Common myeloid progenitor, CD34-positive (primary cell): ENCODE data around the gene EBF3.

Experiments used
- CTCF ChIA-PET: fragments of 350-600 bp; sonication (Branson Sonifier 250); formaldehyde crosslinking; loops from one replicate; lab custom pipeline; 2021; ENCODE audit warnings: antibody characterized with exemption; lab: Charles Lee
- POLR2A ChIA-PET: fragments of 350-600 bp; sonication (Branson Sonifier 250); formaldehyde crosslinking; loops from one replicate; lab custom pipeline; 2021; ENCODE audit warnings: antibody characterized with exemption; lab: Charles Lee
- DNase-seq, 3 donors: peaks; one replicate each; pipeline versions ENCODE4 v3.0.0 to v3.0.0-alpha.2; 2013
- H3K27ac ChIP-seq, 2 experiments: 1 replicate in 1 of 2; 2 replicates in 1 of 2; pipeline ENCODE4 v1.7.0; 2013; ENCODE audit warnings: inconsistent platforms in 2 of 2, low read length in 2 of 2, mild to moderate bottlenecking in 2 of 2, low read depth in 1 of 2, moderate library complexity in 1 of 2; ENCODE audit not compliant: severe bottlenecking in 2 of 2, insufficient read depth in 1 of 2, poor library complexity in 1 of 2
- H3K27me3 ChIP-seq, 5 experiments: replicated peaks in 2 of 5; 1 replicate in 3 of 5; 2 replicates in 2 of 5; pipeline versions ENCODE4 v1.6.1 to v1.7.0; 2013; ENCODE audit warnings: low read length in 4 of 5, mild to moderate bottlenecking in 2 of 5, moderate library complexity in 2 of 5, inconsistent platforms in 1 of 5; ENCODE audit not compliant: insufficient read depth in 5 of 5, control insufficient read depth in 4 of 5
- H3K36me3 ChIP-seq, 4 experiments: 1 replicate in 2 of 4; 2 replicates in 2 of 4; pipeline versions ENCODE4 v1.6.1 to v1.7.0; 2013; ENCODE audit warnings: low read length in 3 of 4, control low read depth in 1 of 4, mild to moderate bottlenecking in 1 of 4; ENCODE audit not compliant: control insufficient read depth in 4 of 4, insufficient read depth in 4 of 4
- H3K4me1 ChIP-seq, 4 experiments: 1 replicate in 3 of 4; 2 replicates in 1 of 4; pipeline versions ENCODE4 v1.6.1 to v1.7.1; 2013; ENCODE audit warnings: low read length in 3 of 4, mild to moderate bottlenecking in 3 of 4, control low read depth in 1 of 4, inconsistent platforms in 1 of 4, moderate library complexity in 1 of 4; ENCODE audit not compliant: control insufficient read depth in 4 of 4, insufficient read depth in 4 of 4; ENCODE audit errors: control extremely low read depth in 1 of 4
- H3K4me3 ChIP-seq, 7 experiments: 1 replicate in 4 of 7; 2 replicates in 3 of 7; pipeline versions ENCODE4 v1.5.1 to v1.7.0; 2013; ENCODE audit warnings: mild to moderate bottlenecking in 7 of 7, low read length in 6 of 7, moderate library complexity in 6 of 7, inconsistent platforms in 2 of 7, low read depth in 2 of 7, control low read depth in 1 of 7; ENCODE audit not compliant: insufficient read depth in 4 of 7, control insufficient read depth in 1 of 7; ENCODE audit errors: extremely low read depth in 1 of 7
- H3K9me3 ChIP-seq, 5 experiments: 1 replicate in 4 of 5; 2 replicates in 1 of 5; pipeline versions ENCODE4 v1.6.1 to v1.7.1; 2013; ENCODE audit warnings: low read length in 4 of 5, mild to moderate bottlenecking in 2 of 5, inconsistent platforms in 1 of 5, low read depth in 1 of 5, moderate library complexity in 1 of 5; ENCODE audit not compliant: control insufficient read depth in 4 of 5, insufficient read depth in 2 of 5; ENCODE audit errors: control extremely low read depth in 1 of 5
- WGBS: methylation state at CpG from one replicate; pipeline ENCODE4 v1.1.5; 2013; ENCODE audit not compliant: insufficient coverage; 5-methylcytosine and 5-hydroxymethylcytosine counted together

EBF3 gene

DNA sequence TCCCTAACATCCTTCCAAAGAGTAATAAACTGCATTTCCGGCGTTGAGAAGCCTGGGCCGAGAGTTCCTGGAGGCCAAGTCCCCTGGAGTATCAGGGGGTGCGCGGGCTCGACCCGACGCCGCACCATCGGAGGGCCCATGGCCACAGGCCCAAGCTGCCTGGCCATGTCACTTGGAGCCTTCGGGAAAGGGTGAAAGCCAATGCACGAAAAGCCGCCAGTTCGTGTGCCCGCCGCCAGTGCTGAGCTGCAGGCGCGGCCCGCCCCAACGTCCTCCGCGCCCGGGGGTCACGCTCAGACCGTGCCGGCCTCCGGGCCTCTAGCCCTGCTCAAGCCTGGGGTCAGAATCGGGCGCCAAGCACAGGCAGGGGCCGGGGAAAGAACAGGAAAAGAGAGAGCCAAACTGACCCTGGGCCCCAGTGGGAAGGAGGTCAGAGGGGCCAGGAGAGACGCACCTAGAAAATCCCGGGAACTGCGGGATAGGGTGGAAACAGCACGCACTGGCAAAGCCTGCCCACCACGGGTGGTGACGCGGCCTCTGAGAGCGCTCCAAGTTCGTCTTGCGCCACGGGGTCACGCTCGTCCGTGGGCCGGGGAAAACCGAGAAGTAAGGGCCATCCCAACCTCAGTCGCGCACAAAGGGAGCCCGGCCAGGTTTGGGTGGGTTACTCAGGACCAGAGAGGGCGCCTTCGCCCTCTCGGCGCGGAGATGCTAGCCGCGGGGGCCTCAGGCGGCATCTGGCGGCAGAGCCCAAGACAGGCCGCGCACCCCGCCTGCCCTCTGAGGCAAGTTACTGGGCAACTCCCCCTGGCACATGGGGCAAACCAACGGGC is 4.2 kb upstream of the EBF3 start:
- peaks cover 19 to 95% (median 53%) of the 10 kb centered on the region in 5 experiments for H3K27me3 ChIP-seq
- 2% methylated on average over 57 of the region's 62 CpGs for WGBS
- DNase-seq, result peak in 1 of 3 donors; percentile 7
- no peak overlapping the region for H3K27ac ChIP-seq
- H3K4me3 ChIP-seq, result peak overlapping the region in 2 of 7 experiments; percentile 11 to 42
- POLR2A ChIA-PET, result no interaction called here
- no peaks in the 10 kb centered on the region for H3K36me3 ChIP-seq
- CTCF ChIA-PET, result interaction anchor here (1.0 to 4.1 kb wide), 7 partner anchors 10 to 1757 kb away, joined by 3 to 23 read pairs (median 5); no protein-coding TSS in a partner anchor
- H3K9me3 ChIP-seq, result no peaks in the 10 kb centered on the region
- H3K4me1 ChIP-seq, result peaks cover 4 to 59% (median 55%) of the 10 kb centered on the region in 4 experiments

DNA sequence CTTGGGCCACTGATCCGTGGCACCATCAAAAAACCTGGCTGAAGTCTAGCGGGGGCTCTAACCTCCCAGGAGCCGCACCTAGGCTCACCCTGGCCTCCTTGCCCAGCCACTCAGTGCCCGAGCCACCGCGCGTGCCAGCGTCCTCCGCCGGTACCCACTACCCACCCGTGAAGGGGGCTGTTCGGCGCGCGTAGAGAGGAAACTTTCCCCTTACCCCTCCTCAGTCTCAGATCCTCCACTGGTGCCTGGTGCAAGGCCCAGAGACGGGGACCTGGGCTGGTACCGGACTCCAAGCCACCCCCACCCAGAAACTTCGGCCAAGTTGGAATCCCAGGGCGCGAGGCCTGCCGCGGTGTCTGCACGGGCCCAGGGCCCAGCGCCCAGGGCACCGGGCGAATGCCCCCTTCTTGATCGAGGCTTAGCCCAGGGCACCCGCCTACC is 3.5 kb upstream of the EBF3 start:
- peaks cover 19 to 95% (median 52%) of the 10 kb centered on the region in 5 experiments for H3K27me3 ChIP-seq
- no peak overlapping the region for H3K27ac ChIP-seq
- POLR2A ChIA-PET, result no interaction called here
- CTCF ChIA-PET, result interaction anchor here (1.1 kb wide), 1 partner anchor 935 kb away, joined by 5 read pairs; no protein-coding TSS in a partner anchor
- DNase-seq, result no peak
- no peak overlapping the region for H3K4me3 ChIP-seq
- no peaks in the 10 kb centered on the region for H3K9me3 ChIP-seq
- no peaks in the 10 kb centered on the region for H3K36me3 ChIP-seq
- 8% methylated on average over 19 of the region's 28 CpGs for WGBS
- peaks cover 4 to 63% (median 58%) of the 10 kb centered on the region in 4 experiments for H3K4me1 ChIP-seq

DNA sequence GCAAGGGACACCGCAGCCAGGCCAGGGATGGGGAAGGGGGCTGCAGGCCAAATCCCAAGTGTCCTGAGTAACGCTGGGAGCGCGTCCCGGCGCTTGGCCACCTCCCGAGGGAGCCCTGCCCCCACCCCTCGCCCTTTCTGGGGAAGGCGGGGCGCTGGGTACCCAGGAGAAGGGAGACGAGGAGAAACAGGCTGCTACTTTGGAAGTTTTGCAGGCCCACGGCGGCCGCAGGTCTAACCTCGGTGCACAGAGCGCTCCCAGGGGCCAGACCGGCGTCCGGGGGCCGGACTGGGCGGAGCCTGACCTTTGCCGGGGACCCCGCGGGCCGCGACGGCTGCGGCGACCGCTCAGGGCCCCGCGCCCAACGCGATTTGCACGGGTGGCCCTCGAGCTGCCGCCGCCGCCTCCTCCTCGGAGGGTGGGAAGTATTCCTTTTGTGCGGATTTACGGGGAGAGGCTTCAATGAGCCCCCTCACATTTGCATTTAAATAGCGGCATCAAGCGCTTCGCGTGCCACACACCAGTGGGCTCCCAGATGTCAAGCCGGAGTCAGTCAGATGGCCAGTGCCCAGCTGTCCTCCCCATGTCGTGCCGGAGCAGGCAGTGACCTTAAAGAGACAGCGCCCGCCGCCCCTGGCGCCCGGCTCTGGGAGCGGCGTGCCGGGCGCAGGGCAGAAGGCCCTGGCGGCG is 3.0 kb upstream of the EBF3 start:
- peaks cover 2 to 62% (median 58%) of the 10 kb centered on the region in 4 experiments for H3K4me1 ChIP-seq
- H3K27me3 ChIP-seq, result peaks cover 19 to 95% (median 55%) of the 10 kb centered on the region in 5 experiments

DNA sequence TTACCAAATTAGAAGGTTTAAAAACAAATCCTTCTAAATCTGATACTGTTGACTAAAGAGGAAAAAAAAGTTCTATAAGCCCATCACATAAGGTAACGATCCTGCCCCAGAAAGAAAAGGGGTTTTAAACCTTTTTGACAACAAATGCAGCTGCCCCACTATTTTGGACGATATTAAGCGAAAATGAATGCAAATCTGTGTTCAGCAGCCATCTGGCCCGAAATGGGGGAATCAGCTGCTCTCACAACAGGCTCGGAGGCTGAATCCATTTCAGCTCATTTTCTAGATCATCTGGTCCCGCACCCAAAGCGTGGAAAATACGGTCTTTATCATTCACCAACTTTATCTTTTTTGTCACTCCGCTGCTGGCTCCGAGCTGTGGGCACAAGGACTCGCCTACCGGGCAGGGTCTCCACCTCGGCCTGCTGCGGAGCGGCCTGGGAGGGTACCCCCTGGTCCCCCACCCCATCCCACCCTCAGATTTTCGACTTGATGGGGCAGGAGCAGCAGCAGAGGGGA is 2.4 kb upstream of the EBF3 start:
- WGBS, result 9% methylated on average over 11 of the region's 16 CpGs
- H3K4me1 ChIP-seq, result peaks cover 0 to 59% (median 57%) of the 10 kb centered on the region in 4 experiments
- POLR2A ChIA-PET, result no interaction called here
- CTCF ChIA-PET, result interaction anchor here (0.6 kb wide), 1 partner anchor 15 kb away, joined by 3 read pairs; no protein-coding TSS in a partner anchor
- H3K9me3 ChIP-seq, result no peaks in the 10 kb centered on the region
- H3K4me3 ChIP-seq, result no peak overlapping the region
- no peaks in the 10 kb centered on the region for H3K36me3 ChIP-seq
- H3K27ac ChIP-seq, result no peak overlapping the region
- peaks cover 23 to 98% (median 61%) of the 10 kb centered on the region in 5 experiments for H3K27me3 ChIP-seq
- DNase-seq, result peak in 1 of 3 donors; percentile 25

More for the DNA sequence above, 3.0 kb upstream of the EBF3 start:
- DNase-seq, result peak in 1 of 3 donors; percentile 16
- CTCF ChIA-PET, result interaction anchor here (1.1 kb wide), 1 partner anchor 935 kb away, joined by 5 read pairs; no protein-coding TSS in a partner anchor
- Histone ChIP-seq H3K27ac (no peak overlapping the region), H3K4me3 (no peak overlapping the region), H3K36me3 (no peaks in the 10 kb centered on the region), H3K9me3 (no peaks in the 10 kb centered on the region)
- 2% methylated on average over 59 of the region's 60 CpGs for WGBS
- POLR2A ChIA-PET, result no interaction called here

DNA sequence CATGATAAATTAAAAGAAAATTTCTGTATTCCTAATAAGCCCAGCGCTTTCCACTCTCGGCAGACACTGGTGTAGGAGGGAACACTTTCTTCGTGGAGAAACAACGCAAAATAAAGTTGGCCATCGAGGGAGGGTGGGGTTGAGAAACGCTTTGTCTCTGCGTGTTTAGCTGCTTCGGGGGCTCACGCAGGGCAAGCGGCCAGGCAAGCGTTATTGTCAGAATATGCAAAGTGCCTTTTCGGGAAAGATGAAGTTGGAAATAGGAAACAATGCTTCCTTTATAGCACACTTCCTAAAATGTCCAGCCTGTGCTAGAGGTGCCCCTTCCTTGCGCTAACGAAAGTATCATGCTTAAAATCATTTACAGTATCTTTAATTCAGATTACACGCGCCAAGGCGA is 1.9 kb upstream of the EBF3 start:
- H3K9me3 ChIP-seq, result no peaks in the 10 kb centered on the region
- DNase-seq, result no peak
- H3K27me3 ChIP-seq, result peaks cover 27 to 98% (median 63%) of the 10 kb centered on the region in 5 experiments
- H3K27ac ChIP-seq, result no peak overlapping the region
- ChIA-PET CTCF (interaction anchor here (0.6 kb wide), 1 partner anchor 15 kb away, joined by 3 read pairs; no protein-coding TSS in a partner anchor), POLR2A (no interaction called here)
- WGBS, result 2% methylated on average over 5 of the region's 17 CpGs
- no peaks in the 10 kb centered on the region for H3K36me3 ChIP-seq
- H3K4me1 ChIP-seq, result peaks cover 0 to 56% (median 54%) of the 10 kb centered on the region in 4 experiments
- H3K4me3 ChIP-seq, result no peak overlapping the region

DNA sequence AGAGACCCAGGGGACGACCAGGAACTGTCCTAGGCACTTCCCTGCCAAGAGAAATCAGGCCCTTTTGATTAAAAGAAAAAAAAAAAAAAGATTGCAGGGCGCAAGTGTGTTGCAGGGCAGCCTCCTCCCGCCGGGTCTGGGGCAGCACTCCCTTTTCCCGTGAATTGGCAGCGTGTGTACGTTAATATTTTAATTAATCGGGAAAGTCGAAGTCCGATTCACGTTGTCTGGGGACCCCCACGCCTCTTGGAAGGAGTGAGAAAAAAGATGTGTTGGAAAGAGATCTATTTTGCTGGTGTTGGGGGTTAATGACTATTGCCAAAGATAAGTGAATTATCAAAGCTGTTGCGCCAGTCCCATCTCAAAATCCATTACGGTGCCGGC is 1.3 kb upstream of the EBF3 start:
- no peaks in the 10 kb centered on the region for H3K36me3 ChIP-seq
- no peaks in the 10 kb centered on the region for H3K9me3 ChIP-seq
- POLR2A ChIA-PET, result no interaction called here
- 1% methylated on average over 10 of the region's 15 CpGs for WGBS
- H3K27me3 ChIP-seq, result peaks cover 26 to 98% (median 63%) of the 10 kb centered on the region in 5 experiments
- H3K4me3 ChIP-seq, result no peak overlapping the region
- peaks cover 0 to 51% (median 48%) of the 10 kb centered on the region in 4 experiments for H3K4me1 ChIP-seq
- CTCF ChIA-PET, result no interaction called here
- H3K27ac ChIP-seq, result no peak overlapping the region
- DNase-seq, result peak in 1 of 3 donors; percentile 10
